ENCODE measurements around the gene MIR17HG. TPM values are rescaled to one million over a fixed set of nuclear protein-coding genes. Genes with fewer than 3 reads are reported as not detected.

MIR17HG gene
- polyA plus RNA-seq, 1 of the 3 experiments (the other 2 are of a cell fraction): 0.51 TPM

DNA sequence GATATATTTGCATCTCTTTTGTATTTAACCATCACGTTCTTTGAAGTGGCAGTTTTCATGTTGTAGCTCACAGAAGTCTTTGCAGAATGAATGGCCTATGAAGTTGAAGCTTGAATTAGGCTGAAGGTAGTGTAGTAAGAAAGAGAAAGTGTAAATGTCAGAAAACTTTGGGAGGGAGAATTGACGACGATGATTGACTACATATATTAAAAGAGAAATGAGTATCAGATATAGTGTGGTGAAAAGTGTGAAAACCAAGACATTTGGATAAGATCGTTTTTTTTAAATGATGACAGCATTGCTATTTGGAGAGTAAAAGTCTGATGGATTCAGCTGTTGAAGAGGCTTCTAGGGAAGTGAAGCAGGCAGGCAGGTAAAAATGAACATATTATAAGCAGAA lies 36.3 kb downstream of the MIR17HG start:
- Histone ChIP-seq H3K9me2 (no peaks in the 10 kb centered on the region), H3K27ac (ENCODE audit: low read depth in 2 of 2, low read length in 1 of 2) (no peak overlapping the region), H3K9ac (no peak overlapping the region), H3K4me3 (ENCODE audit: low read depth in 2 of 2, low read length in 1 of 2) (no peak overlapping the region), H3K27me3 (ENCODE audit: insufficient read depth) (no peaks in the 10 kb centered on the region), H3K9me3 (no peaks in the 10 kb centered on the region), H4K20me1 (ENCODE audit: insufficient read depth) (no peaks in the 10 kb centered on the region), H3F3A (replicated peaks; ENCODE audit: insufficient read depth) (no peaks in the 10 kb centered on the region), H3K36me3 (replicated peaks in 1 of 2; ENCODE audit: control insufficient read depth in 1 of 2, insufficient read depth in 2 of 2, low read length in 1 of 2) (no peaks in the 10 kb centered on the region), H2AFZ (ENCODE audit: low read depth) (no peak overlapping the region), H3K79me2 (ENCODE audit: insufficient read depth) (no peaks in the 10 kb centered on the region), H3K4me1 (ENCODE audit: control insufficient read depth in 1 of 2, insufficient read depth in 2 of 2, low read depth in 1 of 2, low read length in 1 of 2) (no peaks in the 10 kb centered on the region), H3K4me2 (no peak overlapping the region)
- DNase-seq: no peak
- WGBS (ENCODE audit: low lambda C conversion rate): 51% methylated on average over 4 of the region's 4 CpGs
- CTCF ChIA-PET: interaction anchor here (0.7 to 12.4 kb wide), 4 partner anchors 211 to 396 kb away, joined by 3 to 107 read pairs (median 4); no protein-coding TSS in a partner anchor
- TF ChIP-seq GABPA (IDR thresholded peaks at IDR 0.05; ENCODE audit: low read depth) (no peak), RCOR1 (IDR thresholded peaks at IDR 0.05; ENCODE audit: low read length) (no peak), NRF1 (IDR thresholded peaks at IDR 0.05; ENCODE audit: low read depth, low read length) (no peak), YY1 (IDR thresholded peaks at IDR 0.05; ENCODE audit: low read depth) (no peak), FOSL2 (IDR thresholded peaks at IDR 0.05; ENCODE audit: borderline replicate concordance, low read depth) (no peak), SMC3 (IDR thresholded peaks at IDR 0.05; ENCODE audit: low read depth, low read length) (no peak), JUND (IDR thresholded peaks at IDR 0.05) (no peak), RFX5 (IDR thresholded peaks at IDR 0.05; ENCODE audit: low read length) (no peak), ELF1 (IDR thresholded peaks at IDR 0.05) (no peak), NFIC (IDR thresholded peaks at IDR 0.05; ENCODE audit: borderline replicate concordance) (no peak), EZH2phosphoT487 (IDR thresholded peaks at IDR 0.05; ENCODE audit: borderline replicate concordance, low read depth) (no peak)
- TF ChIP-seq, protein P1, sequence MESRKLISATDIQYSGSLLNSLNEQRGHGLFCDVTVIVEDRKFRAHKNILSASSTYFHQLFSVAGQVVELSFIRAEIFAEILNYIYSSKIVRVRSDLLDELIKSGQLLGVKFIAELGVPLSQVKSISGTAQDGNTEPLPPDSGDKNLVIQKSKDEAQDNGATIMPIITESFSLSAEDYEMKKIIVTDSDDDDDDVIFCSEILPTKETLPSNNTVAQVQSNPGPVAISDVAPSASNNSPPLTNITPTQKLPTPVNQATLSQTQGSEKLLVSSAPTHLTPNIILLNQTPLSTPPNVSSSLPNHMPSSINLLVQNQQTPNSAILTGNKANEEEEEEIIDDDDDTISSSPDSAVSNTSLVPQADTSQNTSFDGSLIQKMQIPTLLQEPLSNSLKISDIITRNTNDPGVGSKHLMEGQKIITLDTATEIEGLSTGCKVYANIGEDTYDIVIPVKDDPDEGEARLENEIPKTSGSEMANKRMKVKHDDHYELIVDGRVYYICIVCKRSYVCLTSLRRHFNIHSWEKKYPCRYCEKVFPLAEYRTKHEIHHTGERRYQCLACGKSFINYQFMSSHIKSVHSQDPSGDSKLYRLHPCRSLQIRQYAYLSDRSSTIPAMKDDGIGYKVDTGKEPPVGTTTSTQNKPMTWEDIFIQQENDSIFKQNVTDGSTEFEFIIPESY (IDR thresholded peaks at IDR 0.05; ENCODE audit: borderline replicate concordance, low read depth): no peak
- TF ChIP-seq, protein P2, sequence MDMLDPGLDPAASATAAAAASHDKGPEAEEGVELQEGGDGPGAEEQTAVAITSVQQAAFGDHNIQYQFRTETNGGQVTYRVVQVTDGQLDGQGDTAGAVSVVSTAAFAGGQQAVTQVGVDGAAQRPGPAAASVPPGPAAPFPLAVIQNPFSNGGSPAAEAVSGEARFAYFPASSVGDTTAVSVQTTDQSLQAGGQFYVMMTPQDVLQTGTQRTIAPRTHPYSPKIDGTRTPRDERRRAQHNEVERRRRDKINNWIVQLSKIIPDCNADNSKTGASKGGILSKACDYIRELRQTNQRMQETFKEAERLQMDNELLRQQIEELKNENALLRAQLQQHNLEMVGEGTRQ (IDR thresholded peaks at IDR 0.05; ENCODE audit: borderline replicate concordance, low read depth, low read length): no peak
- TF ChIP-seq, protein P3, sequence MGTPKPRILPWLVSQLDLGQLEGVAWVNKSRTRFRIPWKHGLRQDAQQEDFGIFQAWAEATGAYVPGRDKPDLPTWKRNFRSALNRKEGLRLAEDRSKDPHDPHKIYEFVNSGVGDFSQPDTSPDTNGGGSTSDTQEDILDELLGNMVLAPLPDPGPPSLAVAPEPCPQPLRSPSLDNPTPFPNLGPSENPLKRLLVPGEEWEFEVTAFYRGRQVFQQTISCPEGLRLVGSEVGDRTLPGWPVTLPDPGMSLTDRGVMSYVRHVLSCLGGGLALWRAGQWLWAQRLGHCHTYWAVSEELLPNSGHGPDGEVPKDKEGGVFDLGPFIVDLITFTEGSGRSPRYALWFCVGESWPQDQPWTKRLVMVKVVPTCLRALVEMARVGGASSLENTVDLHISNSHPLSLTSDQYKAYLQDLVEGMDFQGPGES (IDR thresholded peaks at IDR 0.05; ENCODE audit: low read depth, low read length): no peak
- POLR2A ChIA-PET: no interaction called here

DNA sequence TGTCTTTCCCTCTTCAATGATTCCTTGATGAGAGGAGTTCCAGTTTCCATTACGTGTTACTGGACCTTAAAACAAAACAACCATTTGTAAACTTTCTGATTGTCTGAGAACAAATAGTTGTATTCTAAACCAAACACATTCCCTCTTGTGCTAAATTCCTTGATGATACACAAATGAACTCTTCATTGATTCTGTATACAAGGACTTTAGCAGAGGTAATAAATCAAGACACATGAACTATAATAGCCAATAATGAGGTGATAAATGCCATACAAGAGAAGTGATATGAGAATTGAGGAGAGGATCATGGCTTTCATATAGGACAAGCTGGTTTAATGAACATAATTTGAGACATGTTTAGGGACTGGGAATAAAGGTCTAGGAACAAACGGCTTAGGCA lies 37.4 kb downstream of the MIR17HG start:
- POLR2A ChIA-PET: no interaction called here
- TF ChIP-seq JUND (IDR thresholded peaks at IDR 0.05) (no peak), NRF1 (IDR thresholded peaks at IDR 0.05; ENCODE audit: low read depth, low read length) (no peak), SIN3A (IDR thresholded peaks at IDR 0.05; ENCODE audit: borderline replicate concordance, low read depth, low read length) (no peak), EP300 (IDR thresholded peaks at IDR 0.05; ENCODE audit: borderline replicate concordance in 1 of 2, low read depth in 1 of 2, low read length in 1 of 2) (no peak), RAD21 (IDR thresholded peaks at IDR 0.05; ENCODE audit: low read length) (no peak), FOXJ3 (CRISPR knock-in tag; IDR thresholded peaks at IDR 0.05) (no peak)
- TF ChIP-seq, protein P4, sequence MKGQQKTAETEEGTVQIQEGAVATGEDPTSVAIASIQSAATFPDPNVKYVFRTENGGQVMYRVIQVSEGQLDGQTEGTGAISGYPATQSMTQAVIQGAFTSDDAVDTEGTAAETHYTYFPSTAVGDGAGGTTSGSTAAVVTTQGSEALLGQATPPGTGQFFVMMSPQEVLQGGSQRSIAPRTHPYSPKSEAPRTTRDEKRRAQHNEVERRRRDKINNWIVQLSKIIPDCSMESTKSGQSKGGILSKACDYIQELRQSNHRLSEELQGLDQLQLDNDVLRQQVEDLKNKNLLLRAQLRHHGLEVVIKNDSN (IDR thresholded peaks at IDR 0.05; ENCODE audit: borderline replicate concordance, low read depth): no peak
- TF ChIP-seq, protein P3 (IDR thresholded peaks at IDR 0.05; ENCODE audit: low read depth, low read length): no peak
- WGBS (ENCODE audit: low lambda C conversion rate): 65% methylated on average over 2 of the region's 2 CpGs
- Histone ChIP-seq H3K27ac (ENCODE audit: low read depth in 2 of 2, low read length in 1 of 2) (no peak overlapping the region), H3K4me1 (ENCODE audit: control insufficient read depth in 1 of 2, insufficient read depth in 2 of 2, low read depth in 1 of 2, low read length in 1 of 2) (no peaks in the 10 kb centered on the region), H4K20me1 (ENCODE audit: insufficient read depth) (no peaks in the 10 kb centered on the region), H3K9me3 (no peaks in the 10 kb centered on the region), H3F3A (replicated peaks; ENCODE audit: insufficient read depth) (no peaks in the 10 kb centered on the region), H3K27me3 (ENCODE audit: insufficient read depth) (no peaks in the 10 kb centered on the region), H3K9me2 (no peaks in the 10 kb centered on the region), H3K36me3 (replicated peaks in 1 of 2; ENCODE audit: control insufficient read depth in 1 of 2, insufficient read depth in 2 of 2, low read length in 1 of 2) (no peaks in the 10 kb centered on the region), H3K79me2 (ENCODE audit: insufficient read depth) (no peaks in the 10 kb centered on the region), H3K9ac (no peak overlapping the region), H2AFZ (ENCODE audit: low read depth) (no peak overlapping the region), H3K4me3 (ENCODE audit: low read depth in 2 of 2, low read length in 1 of 2) (no peak overlapping the region), H3K4me2 (no peak overlapping the region)
- no peak for DNase-seq
- CTCF ChIA-PET: interaction anchor here (0.6 kb wide), 1 partner anchor 105 kb away, joined by 3 read pairs; no protein-coding TSS in a partner anchor

All from SK-N-SH (cell line).